NCI-H2227 (cell line): ENCODE measurements around the gene DDRGK1.
"Not testable (repeated sequence)": the region's sequence is repeated elsewhere in the genome, so short reads cannot be mapped to it uniquely, and the experiment has no call there.

ENCODE experiments used
- DNase-seq: peaks from one replicate; lab custom pipeline; 2025; ENCODE audit not compliant: unreplicated experiment; lab: John Stamatoyannopoulos, UW

DDRGK1 gene

GRCh38 chr20:3166338-3166912, 38.1 kb downstream of the DDRGK1 start:
- DNase-seq, result no peak

GRCh38 chr20:3165473-3166337, 38.8 kb downstream of the DDRGK1 start:
- no peak for DNase-seq

- DNase-seq, result no peak
These were observed 39.6 kb downstream of the DDRGK1 start for GRCh38 chr20:3164763-3165410.

- no peak for DNase-seq
These were observed 40.3 kb downstream of the DDRGK1 start for GRCh38 chr20:3164043-3164762.

- DNase-seq, result no peak
These were observed 41.1 kb downstream of the DDRGK1 start for GRCh38 chr20:3163099-3164042.

GRCh38 chr20:3162080-3162611, 42.3 kb downstream of the DDRGK1 start:
- no peak for DNase-seq

- DNase-seq, result no peak
These were observed 43.0 kb downstream of the DDRGK1 start for GRCh38 chr20:3161316-3162079.

GRCh38 chr20:3160418-3160817, 44.1 kb downstream of the DDRGK1 start:
- DNase-seq, result no peak

GRCh38 chr20:3158968-3159431, 45.5 kb downstream of the DDRGK1 start:
- no peak for DNase-seq

GRCh38 chr20:3157817-3158216, 46.7 kb downstream of the DDRGK1 start:
- no peak for DNase-seq

GRCh38 chr20:3156811-3157619, 47.5 kb downstream of the DDRGK1 start:
- DNase-seq, result no peak

- not testable (repeated sequence) for DNase-seq
These were observed 52.3 kb downstream of the DDRGK1 start for GRCh38 chr20:3152057-3152644.

- DNase-seq, result no peak
These were observed 53.6 kb downstream of the DDRGK1 start for GRCh38 chr20:3150908-3151307.

- DNase-seq, result no peak
These were observed 57.6 kb downstream of the DDRGK1 start for GRCh38 chr20:3146732-3147341.

- no peak for DNase-seq
These were observed 62.7 kb downstream of the DDRGK1 start for GRCh38 chr20:3141757-3142156.
